HEK293 (cell line): ENCODE measurements around the gene LINC00632.

Source experiments
- CTCF ChIA-PET: fragments of 350-600 bp; formaldehyde crosslinking; extraction: SDS; loops from one replicate; lab custom pipeline; 2021; ENCODE audit warnings: antibody characterized with exemption; lab: Yijun Ruan, JAX
- POLR2A ChIA-PET: fragments of 300-600 bp; formaldehyde crosslinking; extraction: SDS; loops from one replicate; lab custom pipeline; 2020; ENCODE audit warnings: antibody characterized with exemption, inconsistent platforms; lab: Yijun Ruan, JAX
- H3K27ac ChIP-seq: fragments of 200-500 bp; sonication (Bioruptor generic); 2 replicates; pipeline ENCODE4 v1.5.1; 2014; ENCODE audit warnings: low read depth, low read length, control low read depth, inconsistent platforms; ENCODE audit errors: extremely low read depth
- H3K36me3 ChIP-seq, 2 experiments: fragments of 200-500 bp in 1 of 2; sonication (Bioruptor generic) in 1 of 2; 1 replicate in 1 of 2; 2 replicates in 1 of 2; pipeline ENCODE4 v1.5.1; 2014 to 2017; ENCODE audit warnings: inconsistent platforms in 2 of 2, low read length in 2 of 2; ENCODE audit not compliant: control insufficient read depth in 2 of 2, insufficient read depth in 1 of 2
- H3K4me1 ChIP-seq: fragments of 200-500 bp; sonication (Bioruptor generic); 2 replicates; pipeline ENCODE4 v1.5.1; 2014; ENCODE audit warnings: mild to moderate bottlenecking, low read length, inconsistent platforms; ENCODE audit not compliant: control insufficient read depth, insufficient read depth
- H3K4me3 ChIP-seq: 2 replicates; pipeline ENCODE4 v1.5.1; 2011; ENCODE audit warnings: low read depth, mild to moderate bottlenecking, control low read depth, low read length, moderate library complexity
- H3K9me3 ChIP-seq: fragments of 200-500 bp; sonication (Bioruptor generic); 2 replicates; pipeline ENCODE4 v1.5.1; 2014; ENCODE audit warnings: low read depth, low read length, inconsistent platforms; ENCODE audit not compliant: control insufficient read depth, insufficient read depth
- KLF16 ChIP-seq: fragments of 450-650 bp; formaldehyde crosslinking; IDR thresholded peaks from 2 replicates; pipeline ENCODE4 v1.5.1; 2017; ENCODE audit warnings: missing biosample characterization, missing genetic modification characterization
- WT1 ChIP-seq: fragments of 450-650 bp; formaldehyde crosslinking; IDR thresholded peaks from 2 replicates; pipeline ENCODE4 v1.5.1; 2016; ENCODE audit warnings: missing biosample characterization, missing genetic modification characterization
- ZBTB1 ChIP-seq: fragments of 450-650 bp; formaldehyde crosslinking; IDR thresholded peaks from 2 replicates; pipeline ENCODE4 v1.5.1; 2016; ENCODE audit warnings: missing biosample characterization, missing genetic modification characterization
- ZBTB8A ChIP-seq: fragments of 450-650 bp; formaldehyde crosslinking; IDR thresholded peaks from 2 replicates; pipeline ENCODE4 v1.5.1; 2016; ENCODE audit warnings: missing biosample characterization, missing genetic modification characterization
- ZEB2 ChIP-seq: fragments of 450-650 bp; formaldehyde crosslinking; IDR thresholded peaks from 2 replicates; pipeline ENCODE4 v1.5.1; 2016; ENCODE audit warnings: missing biosample characterization, missing genetic modification characterization
- ZNF140 ChIP-seq: fragments of 450-650 bp; formaldehyde crosslinking; IDR thresholded peaks from 2 replicates; pipeline ENCODE4 v1.5.1; 2016; ENCODE audit warnings: missing biosample characterization, missing genetic modification characterization
- ZNF174 ChIP-seq: fragments of 450-650 bp; formaldehyde crosslinking; IDR thresholded peaks from 2 replicates; pipeline ENCODE4 v1.5.0; 2017; ENCODE audit warnings: missing biosample characterization, mild to moderate bottlenecking, missing genetic modification characterization
- ZNF239 ChIP-seq: fragments of 450-650 bp; formaldehyde crosslinking; IDR thresholded peaks from 2 replicates; pipeline ENCODE4 v1.5.1; 2016; ENCODE audit warnings: missing biosample characterization, missing genetic modification characterization
- ZNF350 ChIP-seq: fragments of 450-650 bp; formaldehyde crosslinking; IDR thresholded peaks from 2 replicates; pipeline ENCODE4 v1.5.0; 2017; ENCODE audit warnings: missing biosample characterization, mild to moderate bottlenecking, missing genetic modification characterization
- ZNF37A ChIP-seq: fragments of 450-650 bp; IDR thresholded peaks from 2 replicates; pipeline ENCODE4 v1.5.1; 2018; ENCODE audit warnings: missing biosample characterization, missing genetic modification characterization
- ZNF391 ChIP-seq: fragments of 450-650 bp; formaldehyde crosslinking; IDR thresholded peaks from 2 replicates; pipeline ENCODE4 v1.5.1; 2016; ENCODE audit warnings: low read depth, missing biosample characterization, missing genetic modification characterization, borderline replicate concordance
- ZNF629 ChIP-seq: fragments of 450-650 bp; formaldehyde crosslinking; IDR thresholded peaks from 2 replicates; pipeline ENCODE4 v1.5.1; 2017; ENCODE audit warnings: missing biosample characterization, missing genetic modification characterization
- ZNF707 ChIP-seq: fragments of 450-650 bp; formaldehyde crosslinking; IDR thresholded peaks from 2 replicates; pipeline ENCODE4 v1.5.1; 2016; ENCODE audit warnings: missing biosample characterization, missing genetic modification characterization
- TF ChIP-seq, protein P1 (sequence below): fragments of 450-650 bp; formaldehyde crosslinking; IDR thresholded peaks from 2 replicates; pipeline ENCODE4 v1.5.1; 2016; ENCODE audit warnings: missing biosample characterization, missing genetic modification characterization
- TF ChIP-seq, protein P2 (sequence below): fragments of 450-650 bp; formaldehyde crosslinking; IDR thresholded peaks from 2 replicates; pipeline ENCODE4 v1.5.1; 2017; ENCODE audit warnings: missing biosample characterization, missing genetic modification characterization
- TF ChIP-seq, protein P3 (sequence below): fragments of 450-650 bp; formaldehyde crosslinking; IDR thresholded peaks from 2 replicates; pipeline ENCODE4 v1.5.1; 2016; ENCODE audit warnings: missing biosample characterization, missing genetic modification characterization
- TF ChIP-seq, protein P4 (sequence below): fragments of 450-650 bp; formaldehyde crosslinking; conservative IDR thresholded peaks from 2 replicates; pipeline ENCODE4 v1.5.1; 2016; ENCODE audit warnings: low read depth, missing biosample characterization, missing genetic modification characterization
- TF ChIP-seq, protein P5 (sequence below): fragments of 450-650 bp; formaldehyde crosslinking; IDR thresholded peaks from 2 replicates; pipeline ENCODE4 v1.5.1; 2016; ENCODE audit warnings: missing biosample characterization, missing genetic modification characterization
- TF ChIP-seq, protein P6 (sequence below): fragments of 450-650 bp; formaldehyde crosslinking; IDR thresholded peaks from 2 replicates; pipeline ENCODE4 v1.5.1; 2016; ENCODE audit warnings: missing biosample characterization, missing genetic modification characterization

LINC00632 gene

DNA sequence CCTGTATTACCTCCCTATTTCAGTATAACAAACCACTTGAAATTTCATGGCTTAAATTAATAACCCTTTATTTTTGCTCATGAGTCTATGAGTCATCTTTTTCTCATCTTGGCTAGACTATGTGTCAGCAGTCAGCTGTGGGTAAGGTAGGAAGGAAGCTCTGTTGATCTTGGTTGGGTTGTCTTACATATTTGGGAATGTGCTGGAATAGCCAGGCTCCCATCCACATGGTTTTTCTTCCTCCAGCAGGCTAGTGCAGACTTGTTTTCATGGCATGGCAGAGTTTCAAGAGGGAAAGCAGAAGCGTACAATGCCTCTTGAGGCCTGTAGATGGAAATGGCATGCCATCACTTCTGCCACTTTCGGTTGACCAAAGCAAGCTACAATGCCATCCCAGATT is 89.7 kb downstream of the LINC00632 start (continued):
- TF ChIP-seq ZNF140 (tag by site-specific recombination) (no peak), ZNF239 (tag by site-specific recombination) (no peak), ZNF707 (tag by site-specific recombination) (no peak), WT1 (tag by site-specific recombination) (no peak)
- TF ChIP-seq, protein P1, sequence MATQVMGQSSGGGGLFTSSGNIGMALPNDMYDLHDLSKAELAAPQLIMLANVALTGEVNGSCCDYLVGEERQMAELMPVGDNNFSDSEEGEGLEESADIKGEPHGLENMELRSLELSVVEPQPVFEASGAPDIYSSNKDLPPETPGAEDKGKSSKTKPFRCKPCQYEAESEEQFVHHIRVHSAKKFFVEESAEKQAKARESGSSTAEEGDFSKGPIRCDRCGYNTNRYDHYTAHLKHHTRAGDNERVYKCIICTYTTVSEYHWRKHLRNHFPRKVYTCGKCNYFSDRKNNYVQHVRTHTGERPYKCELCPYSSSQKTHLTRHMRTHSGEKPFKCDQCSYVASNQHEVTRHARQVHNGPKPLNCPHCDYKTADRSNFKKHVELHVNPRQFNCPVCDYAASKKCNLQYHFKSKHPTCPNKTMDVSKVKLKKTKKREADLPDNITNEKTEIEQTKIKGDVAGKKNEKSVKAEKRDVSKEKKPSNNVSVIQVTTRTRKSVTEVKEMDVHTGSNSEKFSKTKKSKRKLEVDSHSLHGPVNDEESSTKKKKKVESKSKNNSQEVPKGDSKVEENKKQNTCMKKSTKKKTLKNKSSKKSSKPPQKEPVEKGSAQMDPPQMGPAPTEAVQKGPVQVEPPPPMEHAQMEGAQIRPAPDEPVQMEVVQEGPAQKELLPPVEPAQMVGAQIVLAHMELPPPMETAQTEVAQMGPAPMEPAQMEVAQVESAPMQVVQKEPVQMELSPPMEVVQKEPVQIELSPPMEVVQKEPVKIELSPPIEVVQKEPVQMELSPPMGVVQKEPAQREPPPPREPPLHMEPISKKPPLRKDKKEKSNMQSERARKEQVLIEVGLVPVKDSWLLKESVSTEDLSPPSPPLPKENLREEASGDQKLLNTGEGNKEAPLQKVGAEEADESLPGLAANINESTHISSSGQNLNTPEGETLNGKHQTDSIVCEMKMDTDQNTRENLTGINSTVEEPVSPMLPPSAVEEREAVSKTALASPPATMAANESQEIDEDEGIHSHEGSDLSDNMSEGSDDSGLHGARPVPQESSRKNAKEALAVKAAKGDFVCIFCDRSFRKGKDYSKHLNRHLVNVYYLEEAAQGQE (tag by site-specific recombination): no peak

DNA sequence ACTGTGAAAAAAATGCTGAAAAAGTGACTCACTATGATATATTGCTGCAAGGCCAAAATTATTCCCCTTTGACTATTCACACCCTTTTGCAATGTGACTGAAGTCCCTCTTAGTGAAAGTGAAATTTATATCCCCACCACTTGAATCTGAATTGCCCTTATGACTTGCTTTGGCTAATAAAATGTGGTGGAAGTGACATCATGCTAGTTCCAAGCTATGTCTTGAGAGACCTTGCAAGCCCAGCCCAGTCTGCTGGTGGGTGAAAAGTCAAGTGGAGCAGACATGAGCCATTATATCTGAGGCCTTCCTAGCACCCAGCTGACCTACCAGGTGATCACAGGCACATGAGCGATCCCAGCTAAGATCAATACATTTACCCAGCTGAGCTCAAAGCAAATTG is 94.7 kb downstream of the LINC00632 start:
- ChIA-PET CTCF (interaction anchor here (0.6 to 1.2 kb wide), 2 partner anchors 14 to 554 kb away, joined by 4 read pairs; no protein-coding TSS in a partner anchor), POLR2A (no interaction called here)
- TF ChIP-seq, protein P2, sequence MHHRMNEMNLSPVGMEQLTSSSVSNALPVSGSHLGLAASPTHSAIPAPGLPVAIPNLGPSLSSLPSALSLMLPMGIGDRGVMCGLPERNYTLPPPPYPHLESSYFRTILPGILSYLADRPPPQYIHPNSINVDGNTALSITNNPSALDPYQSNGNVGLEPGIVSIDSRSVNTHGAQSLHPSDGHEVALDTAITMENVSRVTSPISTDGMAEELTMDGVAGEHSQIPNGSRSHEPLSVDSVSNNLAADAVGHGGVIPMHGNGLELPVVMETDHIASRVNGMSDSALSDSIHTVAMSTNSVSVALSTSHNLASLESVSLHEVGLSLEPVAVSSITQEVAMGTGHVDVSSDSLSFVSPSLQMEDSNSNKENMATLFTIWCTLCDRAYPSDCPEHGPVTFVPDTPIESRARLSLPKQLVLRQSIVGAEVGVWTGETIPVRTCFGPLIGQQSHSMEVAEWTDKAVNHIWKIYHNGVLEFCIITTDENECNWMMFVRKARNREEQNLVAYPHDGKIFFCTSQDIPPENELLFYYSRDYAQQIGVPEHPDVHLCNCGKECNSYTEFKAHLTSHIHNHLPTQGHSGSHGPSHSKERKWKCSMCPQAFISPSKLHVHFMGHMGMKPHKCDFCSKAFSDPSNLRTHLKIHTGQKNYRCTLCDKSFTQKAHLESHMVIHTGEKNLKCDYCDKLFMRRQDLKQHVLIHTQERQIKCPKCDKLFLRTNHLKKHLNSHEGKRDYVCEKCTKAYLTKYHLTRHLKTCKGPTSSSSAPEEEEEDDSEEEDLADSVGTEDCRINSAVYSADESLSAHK (tag by site-specific recombination): no peak
- TF ChIP-seq, protein P3, sequence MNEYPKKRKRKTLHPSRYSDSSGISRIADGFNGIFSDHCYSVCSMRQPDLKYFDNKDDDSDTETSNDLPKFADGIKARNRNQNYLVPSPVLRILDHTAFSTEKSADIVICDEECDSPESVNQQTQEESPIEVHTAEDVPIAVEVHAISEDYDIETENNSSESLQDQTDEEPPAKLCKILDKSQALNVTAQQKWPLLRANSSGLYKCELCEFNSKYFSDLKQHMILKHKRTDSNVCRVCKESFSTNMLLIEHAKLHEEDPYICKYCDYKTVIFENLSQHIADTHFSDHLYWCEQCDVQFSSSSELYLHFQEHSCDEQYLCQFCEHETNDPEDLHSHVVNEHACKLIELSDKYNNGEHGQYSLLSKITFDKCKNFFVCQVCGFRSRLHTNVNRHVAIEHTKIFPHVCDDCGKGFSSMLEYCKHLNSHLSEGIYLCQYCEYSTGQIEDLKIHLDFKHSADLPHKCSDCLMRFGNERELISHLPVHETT (tag by site-specific recombination): no peak
- TF ChIP-seq ZNF350 (tag by site-specific recombination) (no peak), ZBTB8A (tag by site-specific recombination) (no peak), KLF16 (tag by site-specific recombination) (no peak), ZEB2 (tag by site-specific recombination) (no peak), ZNF391 (tag by site-specific recombination) (no peak), ZNF174 (tag by site-specific recombination) (no peak), ZNF37A (tag by site-specific recombination) (no peak), ZBTB1 (tag by site-specific recombination) (no peak), ZNF629 (tag by site-specific recombination) (no peak)
- TF ChIP-seq, protein P4, sequence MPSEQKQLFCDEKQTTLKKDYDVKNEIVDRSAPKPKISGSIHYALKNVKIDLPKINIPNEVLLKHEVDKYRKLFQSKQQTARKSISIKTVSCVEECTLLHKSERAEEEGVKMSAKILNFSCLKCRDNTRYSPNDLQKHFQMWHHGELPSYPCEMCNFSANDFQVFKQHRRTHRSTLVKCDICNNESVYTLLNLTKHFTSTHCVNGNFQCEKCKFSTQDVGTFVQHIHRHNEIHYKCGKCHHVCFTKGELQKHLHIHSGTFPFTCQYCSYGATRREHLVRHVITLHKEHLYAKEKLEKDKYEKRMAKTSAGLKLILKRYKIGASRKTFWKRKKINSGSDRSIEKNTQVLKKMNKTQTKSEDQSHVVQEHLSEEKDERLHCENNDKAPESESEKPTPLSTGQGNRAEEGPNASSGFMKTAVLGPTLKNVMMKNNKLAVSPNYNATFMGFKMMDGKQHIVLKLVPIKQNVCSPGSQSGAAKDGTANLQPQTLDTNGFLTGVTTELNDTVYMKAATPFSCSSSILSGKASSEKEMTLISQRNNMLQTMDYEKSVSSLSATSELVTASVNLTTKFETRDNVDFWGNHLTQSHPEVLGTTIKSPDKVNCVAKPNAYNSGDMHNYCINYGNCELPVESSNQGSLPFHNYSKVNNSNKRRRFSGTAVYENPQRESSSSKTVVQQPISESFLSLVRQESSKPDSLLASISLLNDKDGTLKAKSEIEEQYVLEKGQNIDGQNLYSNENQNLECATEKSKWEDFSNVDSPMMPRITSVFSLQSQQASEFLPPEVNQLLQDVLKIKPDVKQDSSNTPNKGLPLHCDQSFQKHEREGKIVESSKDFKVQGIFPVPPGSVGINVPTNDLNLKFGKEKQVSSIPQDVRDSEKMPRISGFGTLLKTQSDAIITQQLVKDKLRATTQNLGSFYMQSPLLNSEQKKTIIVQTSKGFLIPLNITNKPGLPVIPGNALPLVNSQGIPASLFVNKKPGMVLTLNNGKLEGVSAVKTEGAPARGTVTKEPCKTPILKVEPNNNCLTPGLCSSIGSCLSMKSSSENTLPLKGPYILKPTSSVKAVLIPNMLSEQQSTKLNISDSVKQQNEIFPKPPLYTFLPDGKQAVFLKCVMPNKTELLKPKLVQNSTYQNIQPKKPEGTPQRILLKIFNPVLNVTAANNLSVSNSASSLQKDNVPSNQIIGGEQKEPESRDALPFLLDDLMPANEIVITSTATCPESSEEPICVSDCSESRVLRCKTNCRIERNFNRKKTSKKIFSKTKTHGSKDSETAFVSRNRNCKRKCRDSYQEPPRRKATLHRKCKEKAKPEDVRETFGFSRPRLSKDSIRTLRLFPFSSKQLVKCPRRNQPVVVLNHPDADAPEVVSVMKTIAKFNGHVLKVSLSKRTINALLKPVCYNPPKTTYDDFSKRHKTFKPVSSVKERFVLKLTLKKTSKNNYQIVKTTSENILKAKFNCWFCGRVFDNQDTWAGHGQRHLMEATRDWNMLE: no peak
- TF ChIP-seq, protein P5, sequence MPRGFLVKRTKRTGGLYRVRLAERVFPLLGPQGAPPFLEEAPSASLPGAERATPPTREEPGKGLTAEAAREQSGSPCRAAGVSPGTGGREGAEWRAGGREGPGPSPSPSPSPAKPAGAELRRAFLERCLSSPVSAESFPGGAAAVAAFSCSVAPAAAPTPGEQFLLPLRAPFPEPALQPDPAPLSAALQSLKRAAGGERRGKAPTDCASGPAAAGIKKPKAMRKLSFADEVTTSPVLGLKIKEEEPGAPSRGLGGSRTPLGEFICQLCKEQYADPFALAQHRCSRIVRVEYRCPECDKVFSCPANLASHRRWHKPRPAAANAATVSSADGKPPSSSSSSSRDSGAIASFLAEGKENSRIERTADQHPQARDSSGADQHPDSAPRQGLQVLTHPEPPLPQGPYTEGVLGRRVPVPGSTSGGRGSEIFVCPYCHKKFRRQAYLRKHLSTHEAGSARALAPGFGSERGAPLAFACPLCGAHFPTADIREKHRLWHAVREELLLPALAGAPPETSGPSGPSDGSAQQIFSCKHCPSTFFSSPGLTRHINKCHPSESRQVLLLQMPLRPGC (tag by site-specific recombination): no peak
- TF ChIP-seq, protein P6, sequence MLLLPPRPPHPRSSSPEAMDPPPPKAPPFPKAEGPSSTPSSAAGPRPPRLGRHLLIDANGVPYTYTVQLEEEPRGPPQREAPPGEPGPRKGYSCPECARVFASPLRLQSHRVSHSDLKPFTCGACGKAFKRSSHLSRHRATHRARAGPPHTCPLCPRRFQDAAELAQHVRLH (tag by site-specific recombination): no peak
- H3K4me1 ChIP-seq: no peaks in the 10 kb centered on the region
- H3K27ac ChIP-seq: no peak overlapping the region
- no peaks in the 10 kb centered on the region; the same call in 1 of the 2 replicates for H3K9me3 ChIP-seq
- no peaks in the 10 kb centered on the region for H3K36me3 ChIP-seq
- no peak overlapping the region for H3K4me3 ChIP-seq
